Measurements from ENCODE around the gene LRMDA. TPM values are rescaled to one million over a fixed set of nuclear protein-coding genes. Genes with fewer than 3 reads are reported as not detected.
"Not testable (repeated sequence)": the region's sequence is repeated elsewhere in the genome, so short reads cannot be mapped to it uniquely, and the experiment has no call there.

Gene LRMDA
- total RNA-seq, 1 donor from 2014 or later = 29.9 TPM

DNA sequence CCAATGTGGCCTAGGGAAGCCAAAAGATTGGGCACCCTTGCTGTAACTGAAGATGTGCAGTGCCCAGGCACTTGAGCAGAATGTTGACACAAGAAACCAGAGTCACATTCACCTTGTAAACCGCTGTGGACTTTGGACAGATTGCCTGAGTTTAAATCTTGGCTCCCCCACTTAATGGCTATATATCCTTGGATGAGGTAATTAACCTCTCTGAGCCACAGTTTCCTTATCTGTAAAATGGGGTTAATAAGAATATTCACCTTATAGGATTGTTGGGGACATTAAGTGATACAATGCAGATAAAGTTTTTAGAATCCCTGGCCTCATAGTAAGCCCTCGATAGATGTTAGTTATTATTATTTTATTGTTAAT is 331.0 kb downstream of the LRMDA start:
- intact Hi-C loops (cut with DNase I) = no loop called here
- TF ChIP-seq CTCF (IDR thresholded peaks at IDR 0.05) = no peak
- H3K27me3 ChIP-seq (ENCODE audit: low read depth) = no peaks in the 10 kb centered on the region
- no peaks in the 10 kb centered on the region for H3K9me3 ChIP-seq
- no peak overlapping the region for H3K27ac ChIP-seq
- ATAC-seq = no peak
- no peaks in the 10 kb centered on the region for H3K36me3 ChIP-seq
- no peaks in the 10 kb centered on the region for H3K4me1 ChIP-seq
- DNase-seq = no peak
- no peak overlapping the region for H3K4me3 ChIP-seq

DNA sequence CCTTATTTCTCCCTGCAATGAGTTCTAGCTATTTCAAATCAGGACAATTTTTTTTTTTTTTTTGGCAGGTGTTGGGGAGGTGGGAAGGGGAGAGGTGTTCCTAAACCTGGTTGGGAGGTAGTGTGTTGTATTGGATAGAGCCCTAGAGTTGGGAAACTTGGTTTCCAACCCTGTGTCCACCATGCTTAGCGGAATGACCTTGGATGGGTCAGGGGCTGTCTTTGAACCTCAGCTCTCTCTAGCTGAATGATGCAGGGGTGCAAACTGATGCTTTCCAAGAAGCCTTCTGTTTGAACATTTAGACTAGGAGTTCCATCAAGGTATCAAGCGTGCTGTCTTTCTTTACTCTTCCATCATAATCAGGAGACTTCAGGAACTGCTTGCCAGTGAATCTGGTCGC is 332.2 kb downstream of the LRMDA start:
- Histone ChIP-seq H3K36me3 (no peaks in the 10 kb centered on the region), H3K4me1 (no peaks in the 10 kb centered on the region), H3K27ac (no peak overlapping the region), H3K27me3 (ENCODE audit: low read depth) (no peaks in the 10 kb centered on the region), H3K4me3 (no peak overlapping the region), H3K9me3 (no peaks in the 10 kb centered on the region)
- ATAC-seq = no peak
- DNase-seq = no peak
- no peak for TF ChIP-seq CTCF (IDR thresholded peaks at IDR 0.05)
- intact Hi-C loops (cut with DNase I) = no loop called here

GRCh38 chr10:75764974-75765788 is 333.8 kb downstream of the LRMDA start:
- Histone ChIP-seq H3K4me1 (peaks cover under 1% of the 10 kb centered on the region), H3K27ac (no peak overlapping the region), H3K27me3 (ENCODE audit: low read depth) (no peaks in the 10 kb centered on the region), H3K4me3 (no peak overlapping the region), H3K36me3 (no peaks in the 10 kb centered on the region), H3K9me3 (no peaks in the 10 kb centered on the region)
- ATAC-seq = no peak
- intact Hi-C loops (cut with DNase I) = no loop called here
- no peak for DNase-seq
- no peak for TF ChIP-seq CTCF (IDR thresholded peaks at IDR 0.05)

DNA sequence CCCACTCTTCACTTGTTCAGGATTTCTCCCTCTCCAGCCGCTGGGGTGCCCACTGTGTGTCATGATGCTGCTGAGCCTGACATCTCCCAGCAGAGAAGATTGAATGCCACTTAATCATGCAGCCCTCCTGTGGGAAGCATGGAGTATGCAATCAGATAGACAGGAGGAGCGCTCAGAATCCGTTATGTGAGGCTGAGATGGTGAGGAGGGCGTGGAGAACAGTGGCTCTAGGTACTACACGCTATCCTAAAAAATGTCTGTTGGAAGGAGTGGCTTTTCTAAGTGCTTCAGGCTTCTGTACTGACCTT is 334.3 kb downstream of the LRMDA start:
- no peak for TF ChIP-seq CTCF (IDR thresholded peaks at IDR 0.05)
- H3K27ac ChIP-seq = no peak overlapping the region
- no peaks in the 10 kb centered on the region for H3K27me3 ChIP-seq (ENCODE audit: low read depth)
- no peaks in the 10 kb centered on the region for H3K9me3 ChIP-seq
- no peak overlapping the region for H3K4me3 ChIP-seq
- peaks cover 7% of the 10 kb centered on the region for H3K4me1 ChIP-seq
- H3K36me3 ChIP-seq = no peaks in the 10 kb centered on the region
- no peak for ATAC-seq
- intact Hi-C loops (cut with DNase I) = no loop called here
- no peak for DNase-seq

DNA sequence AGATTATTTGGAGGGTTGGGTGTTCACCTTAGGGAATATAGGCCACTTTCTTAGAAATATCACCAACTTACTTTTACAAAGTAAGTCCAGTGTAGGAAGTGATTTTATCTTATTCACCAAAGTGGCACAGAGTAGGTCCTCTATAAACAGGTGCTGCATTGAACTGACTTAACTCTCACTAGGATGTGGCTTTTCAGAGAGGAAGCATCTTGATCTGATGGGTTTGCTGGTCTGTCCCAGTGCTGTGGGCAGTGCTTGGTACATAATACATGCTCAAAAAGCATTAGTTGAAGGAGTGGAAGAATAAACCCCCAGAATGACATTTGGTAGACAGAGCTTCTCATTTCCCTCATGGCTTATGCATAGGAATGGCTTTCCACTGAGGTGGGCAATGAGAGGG is 334.7 kb downstream of the LRMDA start:
- ATAC-seq = no peak
- intact Hi-C loops (cut with DNase I) = no loop called here

DNA sequence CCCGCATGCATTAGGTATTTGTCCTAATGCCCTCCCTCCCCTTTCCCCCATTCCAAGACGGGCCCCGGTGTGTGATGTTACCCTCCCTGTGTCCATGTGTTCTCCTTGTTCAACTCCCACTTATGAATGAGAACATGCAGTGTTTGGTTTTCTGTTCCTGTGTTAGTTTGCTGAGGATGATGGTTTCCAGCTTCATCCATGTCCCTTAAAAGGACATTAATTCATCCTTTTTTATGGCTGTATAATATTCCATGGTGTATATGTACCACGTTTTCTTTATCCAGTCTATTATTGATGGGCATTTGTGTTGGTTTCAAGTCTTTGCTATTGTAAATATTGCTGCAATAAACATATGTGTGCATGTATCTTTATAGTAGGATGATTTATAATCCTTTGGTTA is 335.3 kb downstream of the LRMDA start:
- ATAC-seq; DNase-seq; intact Hi-C loops (cut with DNase I): not testable (repeated sequence)

More for the DNA sequence above, 334.7 kb downstream of the LRMDA start:
- no peaks in the 10 kb centered on the region for H3K9me3 ChIP-seq
- TF ChIP-seq CTCF (IDR thresholded peaks at IDR 0.05) = no peak
- H3K27ac ChIP-seq = no peak overlapping the region
- DNase-seq = no peak
- no peak overlapping the region for H3K4me3 ChIP-seq
- peaks cover 10% of the 10 kb centered on the region for H3K4me1 ChIP-seq
- H3K27me3 ChIP-seq (ENCODE audit: low read depth) = no peaks in the 10 kb centered on the region
- H3K36me3 ChIP-seq = no peaks in the 10 kb centered on the region

More for the DNA sequence above, 335.3 kb downstream of the LRMDA start:
- not testable (repeated sequence) for H3K27me3 ChIP-seq (ENCODE audit: low read depth); H3K4me3 ChIP-seq; H3K27ac ChIP-seq; H3K36me3 ChIP-seq; H3K9me3 ChIP-seq
- peaks cover 17% of the 10 kb centered on the region for H3K4me1 ChIP-seq
